Effector memory CD4-positive, alpha-beta T cell (primary cell): ENCODE data around the gene TAF4.

ENCODE experiments used
- DNase-seq, 3 donors: peaks; one replicate each; pipeline ENCODE4 v3.0.0-alpha.2; 2020
- H3K27ac ChIP-seq: 2 replicates; pipeline ENCODE4 v1.7.0; 2013; ENCODE audit warnings: mild to moderate bottlenecking, low read length, moderate library complexity; ENCODE audit not compliant: insufficient read depth, poor library complexity, severe bottlenecking
- H3K27me3 ChIP-seq: replicated peaks from 2 replicates; pipeline ENCODE4 v1.7.0; 2013; ENCODE audit warnings: mild to moderate bottlenecking, low read length; ENCODE audit not compliant: insufficient read depth, control insufficient read depth, poor library complexity, severe bottlenecking
- H3K36me3 ChIP-seq: 2 replicates; pipeline ENCODE4 v1.7.0; 2013; ENCODE audit warnings: mild to moderate bottlenecking, low read length, moderate library complexity; ENCODE audit not compliant: control insufficient read depth, insufficient read depth
- H3K4me1 ChIP-seq: 2 replicates; pipeline ENCODE4 v1.7.0; 2013; ENCODE audit warnings: low read length, mild to moderate bottlenecking; ENCODE audit not compliant: control insufficient read depth, insufficient read depth, poor library complexity, severe bottlenecking
- H3K4me3 ChIP-seq: 2 replicates; pipeline ENCODE4 v1.7.0; 2013; ENCODE audit warnings: low read length, low read depth, mild to moderate bottlenecking; ENCODE audit not compliant: insufficient read depth, poor library complexity, severe bottlenecking
- H3K9me3 ChIP-seq: 2 replicates; pipeline ENCODE4 v1.7.0; 2013; ENCODE audit warnings: mild to moderate bottlenecking, low read length, moderate library complexity; ENCODE audit not compliant: control insufficient read depth

TAF4 gene

GRCh38 chr20:61925555-61926252, 140.0 kb downstream of the TAF4 start:
- Histone ChIP-seq H3K36me3 (no peaks in the 10 kb centered on the region), H3K27me3 (no peaks in the 10 kb centered on the region), H3K9me3 (no peaks in the 10 kb centered on the region), H3K4me3 (no peak overlapping the region), H3K27ac (no peak overlapping the region), H3K4me1 (no peaks in the 10 kb centered on the region)
- DNase-seq: no peak

- Histone ChIP-seq H3K36me3 (no peaks in the 10 kb centered on the region), H3K9me3 (no peaks in the 10 kb centered on the region), H3K27me3 (no peaks in the 10 kb centered on the region), H3K27ac (no peak overlapping the region), H3K4me3 (no peak overlapping the region), H3K4me1 (no peaks in the 10 kb centered on the region)
- DNase-seq: no peak
Measured at GRCh38 chr20:61924858-61925554, 140.7 kb downstream of the TAF4 start.
